ENCODE results near the gene TMF1.
A peak's percentile ranks its signal among the peaks of the same experiment; 100 is the strongest.

DNA sequence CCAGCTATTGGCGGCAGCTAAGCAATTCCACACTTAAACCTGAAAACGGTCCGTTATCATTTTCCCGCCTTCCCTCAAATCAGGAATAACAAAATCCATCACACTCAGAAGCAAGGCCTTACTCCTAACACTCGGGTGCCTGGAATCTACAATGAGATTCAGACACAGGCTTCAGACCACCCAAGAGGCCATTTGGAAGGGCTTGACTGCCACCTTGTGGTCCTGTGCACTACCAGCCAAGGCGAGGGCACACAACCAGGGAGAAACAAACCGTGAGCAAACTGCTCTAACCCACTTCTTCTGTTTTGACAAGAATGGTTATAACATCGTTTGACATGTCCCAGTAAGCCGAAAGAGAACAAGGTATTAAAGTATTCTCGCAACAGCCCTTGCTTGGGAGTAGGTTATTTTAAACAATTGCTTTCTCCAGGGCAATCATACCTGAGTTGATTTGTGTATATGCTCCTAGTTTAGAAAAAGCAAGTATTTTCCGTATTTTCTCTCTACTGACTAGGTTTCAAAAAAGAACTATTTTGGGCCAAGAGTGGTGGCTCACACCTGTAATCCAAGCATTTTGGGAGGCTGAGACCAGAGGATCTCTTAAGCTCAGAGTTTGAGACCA is 79.7 kb downstream of the TMF1 start:
- no peak for TF ChIP-seq POLR2A (IDR thresholded peaks at IDR 0.05)
- peak; percentile 17 to 78 (median 65) for TF ChIP-seq CTCF (IDR thresholded peaks at IDR 0.05 in 8 of 11, conservative IDR thresholded peaks at IDR 0.05 in 3 of 11)
